Tibial nerve (tissue), 3 donors: ENCODE measurements around the gene PCDH9.

ENCODE experiments used
- POLR2A ChIP-seq, 2 donors: fragments of 450-650 bp; IDR thresholded peaks; one replicate each; pipeline ENCODE4 v1.6.1; 2017; ENCODE audit warnings: antibody characterized with exemption in 2 of 2, mild to moderate bottlenecking in 2 of 2, moderate library complexity in 2 of 2
- TF ChIP-seq, protein P1 (sequence below), 5 experiments: fragments of 200-600 bp in 3 of 5; fragments of 450-650 bp in 2 of 5; sonication (generic) in 3 of 5; IDR thresholded peaks; one replicate each; pipeline ENCODE4 v1.5.1; 2016 to 2019; ENCODE audit warnings: antibody characterized with exemption in 5 of 5, mild to moderate bottlenecking in 3 of 5, moderate library complexity in 2 of 5

DNA sequence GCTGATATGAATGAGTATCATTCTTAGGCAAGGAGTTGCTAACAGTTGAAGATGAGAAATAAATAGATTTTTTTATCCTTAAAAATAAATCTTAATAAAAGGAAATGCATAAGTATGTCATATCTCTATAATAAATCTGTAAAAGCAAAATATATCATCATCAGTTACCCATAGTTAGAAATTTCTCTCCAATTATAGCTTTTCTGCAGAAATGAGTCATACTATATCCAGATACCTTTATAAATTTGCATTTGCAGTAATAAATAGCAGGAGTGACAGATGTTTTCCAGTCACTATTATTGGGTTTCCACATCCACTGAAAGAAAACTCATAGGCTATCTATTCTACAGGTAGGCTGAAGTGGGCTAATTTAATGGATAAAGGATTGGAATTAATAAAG, 829.8 kb downstream of the PCDH9 start:
- no peak for TF ChIP-seq POLR2A (IDR thresholded peaks at IDR 0.05)
- TF ChIP-seq, protein P1, sequence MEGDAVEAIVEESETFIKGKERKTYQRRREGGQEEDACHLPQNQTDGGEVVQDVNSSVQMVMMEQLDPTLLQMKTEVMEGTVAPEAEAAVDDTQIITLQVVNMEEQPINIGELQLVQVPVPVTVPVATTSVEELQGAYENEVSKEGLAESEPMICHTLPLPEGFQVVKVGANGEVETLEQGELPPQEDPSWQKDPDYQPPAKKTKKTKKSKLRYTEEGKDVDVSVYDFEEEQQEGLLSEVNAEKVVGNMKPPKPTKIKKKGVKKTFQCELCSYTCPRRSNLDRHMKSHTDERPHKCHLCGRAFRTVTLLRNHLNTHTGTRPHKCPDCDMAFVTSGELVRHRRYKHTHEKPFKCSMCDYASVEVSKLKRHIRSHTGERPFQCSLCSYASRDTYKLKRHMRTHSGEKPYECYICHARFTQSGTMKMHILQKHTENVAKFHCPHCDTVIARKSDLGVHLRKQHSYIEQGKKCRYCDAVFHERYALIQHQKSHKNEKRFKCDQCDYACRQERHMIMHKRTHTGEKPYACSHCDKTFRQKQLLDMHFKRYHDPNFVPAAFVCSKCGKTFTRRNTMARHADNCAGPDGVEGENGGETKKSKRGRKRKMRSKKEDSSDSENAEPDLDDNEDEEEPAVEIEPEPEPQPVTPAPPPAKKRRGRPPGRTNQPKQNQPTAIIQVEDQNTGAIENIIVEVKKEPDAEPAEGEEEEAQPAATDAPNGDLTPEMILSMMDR (IDR thresholded peaks at IDR 0.05): no peak
